D721Med (cell line): Measurements from ENCODE around the gene CHEK2.

ENCODE experiments used
- DNase-seq: peaks from one replicate; pipeline ENCODE4 v3.0.0; 2011; ENCODE audit warnings: low spot score; ENCODE audit not compliant: insufficient read length
- FAIRE-seq: peaks from 2 replicates; lab custom pipeline; 2011; peaks lifted over from hg19 to GRCh38; lab: Jason Lieb, UNC
- TF ChIP-seq, protein P1 (sequence below): IDR thresholded peaks from 2 replicates; pipeline ENCODE4 v1.5.1; 2012; ENCODE audit warnings: mild to moderate bottlenecking, control low read depth; ENCODE audit not compliant: insufficient read depth; ENCODE audit errors: missing control alignments

The CHEK2 gene

GRCh38 chr22:28650463-28650862 lies 91.2 kb downstream of the CHEK2 start:
- TF ChIP-seq, protein P1, sequence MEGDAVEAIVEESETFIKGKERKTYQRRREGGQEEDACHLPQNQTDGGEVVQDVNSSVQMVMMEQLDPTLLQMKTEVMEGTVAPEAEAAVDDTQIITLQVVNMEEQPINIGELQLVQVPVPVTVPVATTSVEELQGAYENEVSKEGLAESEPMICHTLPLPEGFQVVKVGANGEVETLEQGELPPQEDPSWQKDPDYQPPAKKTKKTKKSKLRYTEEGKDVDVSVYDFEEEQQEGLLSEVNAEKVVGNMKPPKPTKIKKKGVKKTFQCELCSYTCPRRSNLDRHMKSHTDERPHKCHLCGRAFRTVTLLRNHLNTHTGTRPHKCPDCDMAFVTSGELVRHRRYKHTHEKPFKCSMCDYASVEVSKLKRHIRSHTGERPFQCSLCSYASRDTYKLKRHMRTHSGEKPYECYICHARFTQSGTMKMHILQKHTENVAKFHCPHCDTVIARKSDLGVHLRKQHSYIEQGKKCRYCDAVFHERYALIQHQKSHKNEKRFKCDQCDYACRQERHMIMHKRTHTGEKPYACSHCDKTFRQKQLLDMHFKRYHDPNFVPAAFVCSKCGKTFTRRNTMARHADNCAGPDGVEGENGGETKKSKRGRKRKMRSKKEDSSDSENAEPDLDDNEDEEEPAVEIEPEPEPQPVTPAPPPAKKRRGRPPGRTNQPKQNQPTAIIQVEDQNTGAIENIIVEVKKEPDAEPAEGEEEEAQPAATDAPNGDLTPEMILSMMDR, result no peak
- FAIRE-seq, result no peak

GRCh38 chr22:28648792-28649191 lies 92.8 kb downstream of the CHEK2 start:
- DNase-seq (no peak), FAIRE-seq (no peak)
- TF ChIP-seq, protein P1, result no peak

More at GRCh38 chr22:28650463-28650862, 91.2 kb downstream of the CHEK2 start:
- no peak for DNase-seq

DNA sequence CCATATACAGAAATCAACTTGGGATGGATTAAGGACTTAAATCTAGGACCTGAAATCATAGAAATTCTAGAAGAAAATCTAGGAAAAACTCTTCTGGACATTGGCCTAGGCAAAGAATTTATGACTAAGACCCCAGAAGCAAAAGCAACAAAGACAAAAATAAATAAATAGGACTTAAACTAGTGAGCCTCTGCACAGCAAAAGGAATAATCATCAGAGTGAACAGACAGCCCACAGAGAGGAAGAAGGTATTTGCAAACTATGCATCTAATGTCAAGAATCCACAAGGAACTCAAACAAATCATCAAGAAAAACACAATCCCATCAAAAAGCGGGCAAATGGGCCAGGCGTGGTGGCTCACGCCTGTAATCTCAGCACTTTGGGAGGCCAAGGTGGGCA lies 94.4 kb downstream of the CHEK2 start:
- DNase-seq (no peak), FAIRE-seq (no peak)
- TF ChIP-seq, protein P1, result no peak

- no peak for DNase-seq
- no peak for FAIRE-seq
- TF ChIP-seq, protein P1, result no peak
Observed at GRCh38 chr22:28639321-28639720, 102.3 kb downstream of the CHEK2 start.
